Measurements from ENCODE around the gene TFDP2.
A peak's percentile ranks its signal among the peaks of the same experiment; 100 is the strongest.
"Not testable (repeated sequence)": the region's sequence is repeated elsewhere in the genome, so short reads cannot be mapped to it uniquely, and the experiment has no call there.

The TFDP2 gene

DNA sequence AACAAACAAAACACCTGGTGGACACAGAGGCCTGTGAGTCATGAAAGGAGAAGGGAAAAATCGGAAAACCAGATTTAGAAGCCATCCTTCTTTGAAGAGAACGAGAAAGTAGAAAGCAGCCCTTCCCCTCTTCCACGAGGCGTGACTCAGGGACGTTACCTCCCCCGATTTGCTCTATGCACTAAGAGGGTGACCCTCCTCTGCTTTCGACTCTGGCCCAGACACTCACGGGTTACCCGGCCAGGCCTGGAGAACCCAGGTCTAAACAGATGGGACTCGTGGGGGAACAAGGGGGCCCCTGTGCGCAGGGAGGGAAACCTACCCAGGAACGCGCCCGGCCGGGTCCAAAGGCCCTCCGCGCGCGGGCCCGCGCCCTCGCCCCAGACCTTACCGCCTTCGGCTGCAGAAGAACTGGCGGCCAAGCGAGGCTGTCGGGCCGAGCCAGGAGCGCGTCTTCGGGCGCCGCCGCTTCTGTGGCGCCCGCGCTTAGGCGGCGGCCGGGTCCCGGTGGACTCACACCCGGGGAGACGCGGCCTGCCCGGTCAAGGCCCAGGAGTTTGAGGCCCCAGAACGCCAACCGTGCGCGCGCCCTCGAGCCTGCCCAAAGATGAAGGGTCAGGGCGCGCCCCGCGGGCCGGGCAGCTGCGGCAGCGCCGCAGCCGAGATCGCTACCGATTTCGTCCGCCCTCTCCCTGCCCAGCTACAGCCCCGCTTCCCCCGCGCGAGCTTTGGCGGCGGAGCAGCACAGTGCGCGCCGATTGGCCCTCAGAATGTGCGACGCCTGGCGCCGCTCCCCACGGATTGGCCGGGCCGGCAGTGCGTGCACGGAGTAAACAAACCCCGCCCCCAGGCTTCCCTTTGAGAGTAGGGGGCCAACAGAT, at the start of gene TFDP2:
Gene TFDP2, minus strand, starts transcription at position 753 of the 881 bp plus-strand sequence. CDS start 47,795 bp downstream, outside the sequence.
- peak; percentile 95 for DNase-seq (ENCODE audit: low spot score)

- DNase-seq (ENCODE audit: low spot score) = no peak
Observed at GRCh38 chr3:142188846-142189245, 39.5 kb upstream of the TFDP2 start.

GRCh38 chr3:142180761-142181362, 31.5 kb upstream of the TFDP2 start:
- peak; percentile 64 for DNase-seq (ENCODE audit: low spot score)

DNA sequence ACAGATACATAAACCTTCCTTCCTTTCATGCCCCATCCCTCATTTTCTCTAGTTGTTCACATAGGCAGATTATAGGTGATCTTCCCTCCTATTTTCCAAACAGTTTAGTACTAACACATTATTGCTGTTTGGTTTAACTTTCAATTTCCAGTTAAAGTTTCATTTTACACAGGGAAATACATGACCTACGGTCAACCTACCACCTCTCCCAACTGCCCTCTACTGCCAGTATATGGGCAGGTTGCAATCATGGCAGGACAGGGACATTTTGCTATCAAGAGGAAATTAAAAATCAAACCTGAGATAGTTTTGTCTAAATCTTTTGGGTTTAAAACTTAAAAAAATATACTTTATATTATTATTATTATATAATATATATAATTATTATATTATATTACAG, 26.1 kb upstream of the TFDP2 start:
- DNase-seq (ENCODE audit: low spot score) = no peak

GRCh38 chr3:142174559-142174958, 25.2 kb upstream of the TFDP2 start:
- no peak for DNase-seq (ENCODE audit: low spot score)

DNA sequence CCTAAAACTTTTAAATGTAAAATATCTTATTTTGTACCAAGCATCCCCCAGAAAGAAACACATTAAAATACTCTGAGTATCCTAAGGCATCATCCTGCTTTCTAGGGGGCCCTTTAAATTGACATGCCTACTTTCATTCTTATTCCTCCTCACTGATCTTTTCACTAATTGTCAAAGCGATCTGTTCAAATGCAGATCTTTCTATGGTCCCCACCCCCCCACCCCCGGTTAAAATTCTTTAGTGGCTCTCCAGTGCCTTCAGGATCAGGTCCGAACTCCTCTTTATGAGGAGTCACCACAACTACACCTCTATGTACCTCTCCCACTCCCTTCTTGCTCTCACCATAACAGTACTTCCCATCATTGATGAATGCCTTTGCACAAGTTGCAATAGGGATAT, 19.2 kb upstream of the TFDP2 start:
- no peak for DNase-seq (ENCODE audit: low spot score)

GRCh38 chr3:142165194-142165593, 15.8 kb upstream of the TFDP2 start:
- DNase-seq (ENCODE audit: low spot score) = no peak

DNA sequence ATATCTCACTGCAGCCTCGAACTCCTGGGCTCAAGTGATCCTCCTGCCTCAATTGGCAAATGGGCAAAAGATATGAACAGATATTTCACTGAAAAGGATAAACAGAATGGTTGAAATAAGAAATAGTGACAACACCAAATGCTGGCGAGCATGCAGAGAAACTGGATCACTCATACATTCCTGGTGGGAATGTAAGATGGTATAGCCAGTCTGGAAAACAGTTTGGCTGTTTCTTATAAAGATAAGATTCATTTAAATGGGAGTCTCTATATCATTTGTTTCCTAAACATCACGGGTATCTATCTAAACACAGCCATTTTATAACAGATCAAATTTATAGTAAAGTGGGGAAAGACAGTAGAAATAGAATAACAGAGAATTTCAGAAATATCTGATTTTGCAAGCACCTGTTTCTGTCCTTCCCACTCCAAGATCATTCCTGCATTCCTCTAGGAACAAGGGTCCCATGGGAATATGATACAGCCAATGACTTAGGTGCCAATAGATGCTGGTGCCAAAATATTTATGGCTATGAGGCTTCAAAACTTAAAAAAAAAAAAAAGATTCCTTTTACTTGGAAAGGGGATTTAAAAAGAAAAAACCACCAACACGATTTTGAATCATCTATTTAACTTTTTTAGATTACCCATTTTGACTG, 9.9 kb upstream of the TFDP2 start:
- DNase-seq (ENCODE audit: low spot score) = no peak

- no peak for DNase-seq (ENCODE audit: low spot score)
Observed at GRCh38 chr3:142154186-142154585, 4.8 kb upstream of the TFDP2 start.

- peak; percentile 53 for DNase-seq (ENCODE audit: low spot score)
Observed at GRCh38 chr3:142152384-142152783, 3.0 kb upstream of the TFDP2 start.

DNA sequence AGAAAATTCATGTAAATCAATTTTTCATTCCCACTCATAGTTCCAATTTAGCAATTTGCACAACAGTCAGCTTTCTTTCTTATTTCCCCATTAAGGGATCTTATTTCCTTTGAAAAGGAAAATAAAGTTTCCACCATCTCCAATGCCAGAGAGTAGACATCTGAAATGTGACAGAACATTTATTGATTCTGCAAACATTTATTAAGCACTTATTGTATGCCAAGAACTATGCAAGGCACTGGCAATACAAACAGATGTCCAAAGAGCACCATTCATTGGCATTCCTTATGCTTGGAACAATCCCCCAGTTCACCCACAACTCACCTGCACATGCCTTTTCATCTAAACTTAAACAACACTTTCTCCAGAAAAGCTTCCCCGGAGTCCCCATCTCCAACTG, 2.5 kb upstream of the TFDP2 start:
- DNase-seq (ENCODE audit: low spot score) = no peak

DNA sequence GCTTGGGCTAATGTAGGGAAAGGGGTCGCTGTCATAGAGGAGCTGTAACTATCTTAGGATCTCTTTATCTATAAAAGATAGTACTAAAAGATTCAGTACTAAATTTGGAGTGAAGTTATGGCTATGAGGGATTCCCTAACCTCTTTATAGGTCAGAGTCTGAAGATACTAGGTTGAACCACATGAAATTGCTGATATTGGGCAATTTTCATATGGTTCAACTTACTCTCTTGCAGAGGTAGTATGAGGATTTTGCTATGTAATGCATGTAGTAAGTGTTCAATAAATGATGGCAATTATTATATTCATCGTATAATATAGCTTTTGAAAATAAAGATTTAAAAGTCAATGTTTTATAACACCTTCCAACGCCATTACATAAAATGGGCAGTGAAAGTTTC, 1.9 kb upstream of the TFDP2 start:
- DNase-seq (ENCODE audit: low spot score) = no peak

- DNase-seq (ENCODE audit: low spot score) = no peak
Observed at GRCh38 chr3:142150271-142150670, 927 bp upstream of the TFDP2 start.

DNA sequence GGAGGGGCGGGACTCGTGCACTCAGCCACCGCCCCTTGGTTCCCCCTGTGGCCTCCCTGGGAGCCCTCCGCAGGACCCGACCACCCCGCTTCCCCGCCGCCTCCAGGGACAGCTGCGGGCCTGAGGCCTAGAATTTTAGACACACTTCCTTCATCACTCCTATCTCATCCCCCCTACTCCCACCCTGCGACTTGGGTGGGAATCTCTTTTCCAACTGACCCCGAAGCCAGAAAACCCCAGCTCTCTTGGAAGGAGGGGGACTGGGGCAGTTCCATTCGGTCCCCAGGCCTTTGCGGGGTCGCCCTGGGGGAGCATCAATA, 289 bp upstream of the TFDP2 start:
- DNase-seq (ENCODE audit: low spot score) = no peak

GRCh38 chr3:142148044-142148791, 1.1 kb downstream of the TFDP2 start:
- peak; percentile 46 for DNase-seq (ENCODE audit: low spot score)

GRCh38 chr3:142144587-142144986, 4.8 kb downstream of the TFDP2 start:
- DNase-seq (ENCODE audit: low spot score) = not testable (repeated sequence)

DNA sequence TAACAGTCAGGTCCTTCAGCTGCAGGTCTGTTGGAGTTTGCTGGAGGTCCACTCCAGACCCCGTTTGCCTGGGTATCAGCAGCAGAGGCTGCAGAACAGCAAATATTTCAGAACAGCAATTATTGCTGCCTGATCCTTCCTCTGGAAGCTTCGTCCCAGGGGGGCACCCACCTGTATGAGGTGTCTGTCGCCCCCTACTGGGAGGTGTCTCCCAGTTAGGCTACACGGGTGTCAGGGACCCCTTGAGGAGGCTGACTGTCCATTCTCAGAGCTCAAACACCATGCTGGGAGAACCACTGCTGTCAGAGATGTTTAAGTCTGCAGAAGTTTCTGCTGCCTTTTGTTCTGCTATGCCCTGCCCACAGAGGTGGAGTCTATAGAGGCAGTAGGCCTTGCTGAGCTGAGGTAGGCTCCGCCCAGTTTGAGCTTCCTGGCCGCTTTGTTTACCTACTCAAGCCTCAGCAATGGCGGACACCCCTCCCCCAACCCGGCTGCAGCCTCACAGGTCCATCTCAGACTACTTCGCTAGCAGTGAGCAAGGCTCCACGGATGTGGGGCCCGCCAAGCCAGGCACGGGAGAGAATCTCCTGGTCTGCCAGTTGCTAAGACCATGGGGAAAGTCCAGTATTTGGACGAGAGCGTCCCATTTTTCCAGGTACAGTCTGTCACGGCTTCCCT, 8.6 kb downstream of the TFDP2 start:
- not testable (repeated sequence) for DNase-seq (ENCODE audit: low spot score)

DNA sequence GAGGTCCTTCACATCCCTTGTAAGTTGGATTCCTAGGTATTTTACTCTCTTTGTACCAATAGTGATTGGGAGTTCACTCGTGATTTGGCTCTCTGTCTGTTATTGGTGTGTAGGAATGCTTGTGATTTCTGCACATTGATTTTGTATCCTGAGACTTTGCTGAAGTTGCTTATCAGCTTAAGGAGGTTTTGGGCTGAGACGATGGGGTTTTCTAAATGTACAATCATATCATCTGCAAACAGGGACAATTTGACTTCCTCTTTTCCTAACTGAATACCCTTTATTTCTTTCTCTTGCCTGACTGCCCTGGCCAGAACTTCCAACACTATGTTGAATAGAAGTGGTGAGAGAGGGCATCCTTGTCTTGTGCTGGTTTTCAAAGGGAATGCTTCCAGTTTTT, 12.3 kb downstream of the TFDP2 start:
- not testable (repeated sequence) for DNase-seq (ENCODE audit: low spot score)

DNA sequence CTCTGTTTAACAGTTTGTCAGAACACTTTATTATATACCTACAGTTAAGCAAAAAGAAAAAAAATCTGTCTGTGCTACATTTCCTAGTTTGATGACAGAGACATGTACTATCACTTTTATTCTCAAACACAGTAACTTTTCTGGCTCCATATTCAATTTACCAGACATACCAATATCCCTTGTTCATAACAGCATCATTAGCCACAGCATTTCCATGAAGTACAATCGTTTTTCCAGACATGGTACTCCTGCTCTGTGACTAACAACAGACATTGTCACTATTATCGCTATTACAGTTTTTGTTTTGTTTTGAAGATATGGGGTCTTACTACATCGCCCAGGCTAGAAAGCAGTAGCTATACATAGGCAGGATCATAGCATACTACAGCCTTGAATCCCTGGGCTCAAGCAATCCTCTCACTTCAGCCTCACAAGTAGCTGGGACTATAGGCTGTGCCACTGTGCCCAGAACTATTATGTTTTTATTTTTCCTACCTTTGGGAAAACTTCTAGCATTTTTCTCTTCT, 14.5 kb downstream of the TFDP2 start:
- no peak for DNase-seq (ENCODE audit: low spot score)

- DNase-seq (ENCODE audit: low spot score) = peak; percentile 18
Observed at GRCh38 chr3:142129516-142130171, 19.7 kb downstream of the TFDP2 start.

Measured in NAMALWA (cell line).